Mucosa of rectum (tissue), 2 donors: Measurements from ENCODE around the gene MSI2.

Experiments
- H3K27ac ChIP-seq, 2 donors: one replicate each; pipeline ENCODE4 v1.7.0; 2013; ENCODE audit warnings: inconsistent platforms in 2 of 2, low read depth in 2 of 2, low read length in 2 of 2
- H3K27me3 ChIP-seq, 2 donors: one replicate each; pipeline ENCODE4 v1.7.0; 2013; ENCODE audit warnings: low read length in 2 of 2; ENCODE audit not compliant: control insufficient read depth in 2 of 2, insufficient read depth in 2 of 2
- H3K36me3 ChIP-seq, 2 donors: one replicate each; pipeline ENCODE4 v1.7.0; 2013; ENCODE audit warnings: low read length in 2 of 2; ENCODE audit not compliant: control insufficient read depth in 2 of 2, insufficient read depth in 2 of 2
- H3K4me1 ChIP-seq, 2 donors: one replicate each; pipeline ENCODE4 v1.7.0; 2013; ENCODE audit warnings: low read length in 2 of 2, mild to moderate bottlenecking in 1 of 2; ENCODE audit not compliant: control insufficient read depth in 2 of 2, insufficient read depth in 2 of 2
- H3K4me3 ChIP-seq, 2 donors: one replicate each; pipeline ENCODE4 v1.7.0; 2013; ENCODE audit warnings: low read length in 2 of 2
- H3K9ac ChIP-seq, 2 donors: one replicate each; pipeline ENCODE4 v1.7.0; 2013; ENCODE audit warnings: low read length in 2 of 2, low read depth in 1 of 2, mild to moderate bottlenecking in 1 of 2
- H3K9me3 ChIP-seq, 2 donors: one replicate each; pipeline ENCODE4 v1.7.0; 2013; ENCODE audit warnings: low read length in 2 of 2; ENCODE audit not compliant: control insufficient read depth in 2 of 2
- donor health status: healthy.
- donor health status: Normal muscosa, but diverticular disease.

Gene MSI2

DNA sequence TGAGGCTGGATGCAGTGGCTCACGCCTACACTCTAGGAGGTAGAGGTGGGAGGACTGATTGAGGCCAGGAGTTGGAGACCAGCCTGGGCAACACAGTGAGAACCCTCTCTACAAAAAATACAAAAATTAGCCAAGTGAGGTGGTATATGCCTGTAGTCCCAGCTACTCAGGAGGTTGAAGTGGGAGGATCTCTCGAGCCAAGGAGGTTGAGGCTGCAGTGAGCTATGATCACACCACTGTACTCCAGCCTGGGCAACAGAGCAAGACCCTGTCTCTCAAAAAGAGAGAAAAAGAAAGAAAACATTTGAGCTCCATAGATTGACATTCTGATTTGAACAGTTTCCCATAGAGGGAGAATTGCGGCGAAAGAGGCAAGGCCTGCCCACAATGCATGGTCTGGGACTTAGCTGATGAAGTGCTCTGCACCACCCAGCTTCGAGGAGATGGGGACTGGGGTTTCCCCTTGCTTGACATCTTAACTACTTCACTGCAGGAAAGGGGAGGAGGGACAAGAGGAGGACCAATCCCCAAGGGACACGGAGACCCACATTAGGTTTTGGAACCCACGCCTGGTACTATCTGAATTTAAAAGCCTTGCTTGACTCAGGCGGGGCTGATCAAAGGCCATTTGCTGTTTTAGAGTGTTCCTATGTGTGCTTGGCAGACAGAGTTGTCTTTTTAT, 21.7 kb downstream of the MSI2 start:
- H3K4me3 ChIP-seq: no peak overlapping the region

DNA sequence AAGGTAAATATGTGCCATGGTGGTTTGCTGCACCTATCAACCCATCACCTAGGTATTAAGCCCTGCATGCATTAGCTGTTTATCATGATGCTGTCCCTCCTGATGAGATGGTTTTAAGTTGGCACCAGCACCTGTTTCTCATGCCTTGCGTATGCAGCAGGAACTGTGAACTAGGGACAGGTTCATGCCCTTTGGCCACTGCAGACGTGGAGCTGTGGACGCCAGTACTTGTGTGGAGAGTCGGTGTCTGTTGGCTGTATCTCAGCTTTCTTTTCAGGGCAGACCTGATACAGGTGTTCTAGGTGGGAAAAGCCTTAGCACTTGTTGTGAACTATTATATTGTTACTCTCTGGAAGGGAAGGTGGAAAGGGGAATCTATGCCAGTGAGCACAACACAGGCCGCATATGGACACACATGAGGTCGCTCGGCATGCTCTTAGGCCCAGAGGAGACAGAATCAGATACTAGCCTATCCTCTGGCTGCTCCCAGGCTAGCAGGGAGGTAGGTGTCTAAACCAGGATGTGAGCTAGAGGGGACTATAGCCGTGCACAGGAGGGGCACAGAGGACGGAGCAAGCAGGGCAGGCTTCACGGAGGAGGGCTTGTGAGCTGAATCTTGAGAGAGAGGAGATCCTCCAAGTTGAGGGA, 22.5 kb downstream of the MSI2 start:
- Histone ChIP-seq H3K27ac (no peak overlapping the region), H3K27me3 (no peaks in the 10 kb centered on the region), H3K4me1 (no peaks in the 10 kb centered on the region), H3K9ac (no peak overlapping the region), H3K36me3 (peaks cover 6 to 11% of the 10 kb centered on the region in 2 donors), H3K4me3 (no peak overlapping the region), H3K9me3 (no peaks in the 10 kb centered on the region)

More for the DNA sequence above, 21.7 kb downstream of the MSI2 start:
- Histone ChIP-seq H3K27ac (no peak overlapping the region), H3K4me1 (no peaks in the 10 kb centered on the region), H3K9ac (no peak overlapping the region), H3K9me3 (no peaks in the 10 kb centered on the region), H3K36me3 (peaks cover 6 to 16% of the 10 kb centered on the region in 2 donors), H3K27me3 (no peaks in the 10 kb centered on the region)

DNA sequence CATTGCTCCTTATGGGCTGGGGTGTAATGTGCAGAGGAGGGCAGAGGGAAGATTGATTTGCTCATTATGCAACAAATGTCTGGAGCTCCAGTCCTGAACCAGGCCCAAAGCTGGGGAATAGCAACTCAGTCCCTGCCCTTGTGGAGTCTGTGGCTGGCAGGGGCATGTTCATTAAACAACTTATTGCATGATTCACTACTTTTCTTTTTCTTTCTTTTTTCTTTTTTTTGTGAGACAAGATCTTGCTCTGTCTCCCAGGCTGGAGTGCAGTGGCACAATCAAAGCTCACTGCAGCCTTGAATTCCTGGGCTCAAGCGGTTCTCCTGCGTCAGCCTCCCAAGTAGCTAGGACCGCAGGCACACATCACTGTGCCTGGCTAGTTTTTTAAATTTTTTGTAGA, 23.1 kb downstream of the MSI2 start:
- Histone ChIP-seq H3K4me1 (no peaks in the 10 kb centered on the region), H3K27me3 (no peaks in the 10 kb centered on the region), H3K4me3 (no peak overlapping the region), H3K27ac (no peak overlapping the region), H3K36me3 (peaks cover 5 to 6% of the 10 kb centered on the region in 2 donors), H3K9me3 (no peaks in the 10 kb centered on the region), H3K9ac (no peak overlapping the region)

DNA sequence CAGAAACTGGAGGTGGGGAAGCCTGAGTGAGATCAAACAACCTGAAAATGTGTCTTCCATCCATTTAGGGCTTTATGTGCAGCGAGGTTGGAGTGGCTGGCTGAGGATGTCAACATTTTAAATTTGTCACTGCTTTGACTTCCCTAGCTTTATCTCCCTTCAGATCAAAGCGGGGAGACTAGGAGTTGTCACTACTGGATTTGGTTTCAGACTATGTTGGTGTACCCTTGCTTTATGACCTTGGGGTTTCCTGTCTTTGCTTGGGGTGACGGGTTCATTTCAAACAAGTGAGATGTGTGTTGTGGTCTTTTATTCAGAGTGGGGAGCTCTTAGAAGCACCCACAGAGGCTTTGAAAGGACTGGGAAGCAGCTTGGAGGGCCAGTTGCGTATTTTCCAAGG, 25.6 kb downstream of the MSI2 start:
- H3K9ac ChIP-seq: no peak overlapping the region
- H3K4me1 ChIP-seq: peaks cover 0 to 3% of the 10 kb centered on the region in 2 donors
- H3K9me3 ChIP-seq: no peaks in the 10 kb centered on the region
- no peaks in the 10 kb centered on the region for H3K27me3 ChIP-seq
- H3K27ac ChIP-seq: no peak overlapping the region
- peaks cover 2 to 6% of the 10 kb centered on the region in 2 donors for H3K36me3 ChIP-seq
- H3K4me3 ChIP-seq: no peak overlapping the region

DNA sequence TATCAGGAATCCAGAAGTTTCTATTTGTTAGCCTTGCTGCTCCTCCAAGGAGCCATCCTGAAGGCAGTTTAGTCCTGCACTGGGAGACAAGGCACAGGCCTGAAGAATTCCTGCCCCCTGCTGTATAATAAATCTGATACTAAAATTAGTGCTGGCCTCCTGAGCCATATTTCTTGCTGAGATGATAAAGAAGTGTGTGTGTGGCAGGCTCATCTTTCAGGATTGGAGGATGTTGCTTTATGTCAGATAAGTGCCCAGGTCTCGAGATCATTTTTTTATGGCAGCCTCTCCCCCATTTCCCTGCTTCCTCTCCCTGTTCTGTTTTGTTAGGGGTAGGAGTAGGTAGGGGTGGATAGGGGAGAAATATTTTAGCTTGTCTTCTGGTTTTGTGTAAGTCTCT, 26.0 kb downstream of the MSI2 start:
- Histone ChIP-seq H3K9me3 (no peaks in the 10 kb centered on the region), H3K36me3 (peaks cover 2 to 6% of the 10 kb centered on the region in 2 donors), H3K9ac (no peak overlapping the region), H3K4me3 (no peak overlapping the region), H3K4me1 (peaks cover 0 to 3% of the 10 kb centered on the region in 2 donors), H3K27me3 (no peaks in the 10 kb centered on the region), H3K27ac (no peak overlapping the region)

DNA sequence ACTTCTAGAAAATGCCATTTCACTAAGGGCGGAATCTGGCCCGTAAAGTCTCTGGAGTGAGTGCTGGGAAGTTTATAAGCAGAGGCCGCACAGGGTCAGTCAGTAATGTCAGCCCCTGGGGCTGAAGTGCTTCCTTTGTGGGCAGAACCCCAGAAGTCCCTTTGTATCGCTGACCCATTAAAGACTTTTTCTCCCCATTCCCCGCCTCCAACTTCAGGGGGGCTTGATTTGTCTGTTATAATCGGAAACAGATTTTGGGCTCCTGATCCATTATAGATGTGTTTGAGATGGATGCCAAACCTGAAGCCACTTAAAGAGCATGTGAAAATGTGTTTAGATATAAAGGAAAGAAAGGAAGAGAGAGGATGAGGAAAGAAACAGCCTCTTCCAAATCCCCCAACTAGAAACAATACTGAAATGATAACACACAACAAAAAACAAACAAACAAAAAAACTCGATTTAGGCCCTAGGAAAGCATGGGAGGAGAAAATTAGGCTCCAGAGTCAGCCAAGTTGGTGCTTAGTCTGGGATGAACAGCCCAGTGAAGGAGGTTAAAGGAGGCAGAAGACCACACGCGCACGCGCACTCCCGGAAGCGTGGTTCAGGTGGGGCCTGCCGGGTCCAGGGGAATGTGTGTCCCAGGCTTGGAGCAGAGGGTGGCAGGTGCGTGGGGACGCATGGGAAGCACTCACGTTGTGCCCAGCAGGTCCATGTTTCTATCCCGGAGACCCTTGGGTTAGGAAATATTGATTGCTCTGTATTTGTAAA, 27.1 kb downstream of the MSI2 start:
- peaks cover 0 to 3% of the 10 kb centered on the region in 2 donors for H3K4me1 ChIP-seq
- H3K4me3 ChIP-seq: no peak overlapping the region
- H3K36me3 ChIP-seq: peaks cover 2 to 6% of the 10 kb centered on the region in 2 donors
- no peaks in the 10 kb centered on the region for H3K27me3 ChIP-seq
- H3K9ac ChIP-seq: no peak overlapping the region
- H3K9me3 ChIP-seq: no peaks in the 10 kb centered on the region
- H3K27ac ChIP-seq: no peak overlapping the region

DNA sequence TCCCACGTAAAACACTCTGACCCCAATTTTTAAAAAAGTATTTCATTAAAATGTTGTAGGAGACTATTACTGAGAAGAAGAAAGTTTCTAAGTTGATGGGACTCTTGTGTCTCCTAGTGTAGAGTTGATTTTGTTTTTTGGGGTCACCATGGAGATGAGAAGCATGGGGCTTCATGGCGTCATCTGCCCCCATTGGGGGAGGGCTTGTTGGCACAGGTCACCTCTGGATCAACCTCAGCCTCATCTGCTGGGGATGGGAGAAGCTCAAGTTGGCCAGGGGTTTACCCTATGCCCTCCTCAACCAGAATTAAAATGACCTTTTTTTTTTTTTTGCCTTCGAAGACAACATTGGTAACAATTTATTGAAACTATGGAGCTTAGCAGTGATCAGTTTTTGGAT, 28.3 kb downstream of the MSI2 start:
- Histone ChIP-seq H3K4me3 (no peak overlapping the region), H3K4me1 (peaks cover 0 to 8% of the 10 kb centered on the region in 2 donors), H3K27me3 (no peaks in the 10 kb centered on the region), H3K9ac (no peak overlapping the region), H3K9me3 (no peaks in the 10 kb centered on the region), H3K27ac (no peak overlapping the region), H3K36me3 (peaks cover 0 to 3% of the 10 kb centered on the region in 2 donors)

DNA sequence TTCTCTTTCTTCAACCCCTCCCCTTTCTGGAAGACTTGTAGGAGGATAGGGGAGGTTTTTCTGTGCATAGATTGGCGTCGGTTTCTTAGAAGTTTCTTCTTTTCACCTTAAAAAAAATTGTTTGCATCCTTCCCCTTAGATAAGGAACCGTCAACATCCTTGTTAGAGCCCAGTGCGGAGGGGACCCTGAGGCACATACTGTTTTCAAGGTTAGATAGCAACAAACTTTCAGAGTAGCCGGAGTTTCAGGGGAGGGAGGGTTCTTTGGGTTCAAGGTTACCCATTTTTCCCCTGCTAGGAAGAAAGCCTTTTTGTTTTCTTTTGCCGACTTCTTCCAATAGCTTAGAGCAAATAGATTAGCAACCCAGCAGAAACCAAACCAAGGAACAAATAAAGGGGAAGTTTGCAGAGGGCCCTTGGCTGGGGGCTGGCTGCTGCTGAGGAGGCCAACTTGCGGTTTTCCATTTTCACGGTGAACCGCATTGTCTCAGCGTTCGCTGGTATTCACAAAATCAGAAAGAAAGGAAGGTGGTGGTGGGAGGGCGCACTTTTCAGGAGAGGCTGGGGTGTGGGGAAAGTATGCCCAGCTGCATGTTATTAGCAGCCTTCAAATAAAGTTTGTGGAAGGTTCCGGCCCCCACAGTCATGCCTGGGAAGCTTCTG, 28.8 kb downstream of the MSI2 start:
- H3K4me3 ChIP-seq: no peak overlapping the region
- no peak overlapping the region for H3K9ac ChIP-seq
- peaks cover 0 to 8% of the 10 kb centered on the region in 2 donors for H3K4me1 ChIP-seq
- H3K9me3 ChIP-seq: no peaks in the 10 kb centered on the region
- H3K27me3 ChIP-seq: no peaks in the 10 kb centered on the region
- peaks cover 0 to 3% of the 10 kb centered on the region in 2 donors for H3K36me3 ChIP-seq
- no peak overlapping the region for H3K27ac ChIP-seq

DNA sequence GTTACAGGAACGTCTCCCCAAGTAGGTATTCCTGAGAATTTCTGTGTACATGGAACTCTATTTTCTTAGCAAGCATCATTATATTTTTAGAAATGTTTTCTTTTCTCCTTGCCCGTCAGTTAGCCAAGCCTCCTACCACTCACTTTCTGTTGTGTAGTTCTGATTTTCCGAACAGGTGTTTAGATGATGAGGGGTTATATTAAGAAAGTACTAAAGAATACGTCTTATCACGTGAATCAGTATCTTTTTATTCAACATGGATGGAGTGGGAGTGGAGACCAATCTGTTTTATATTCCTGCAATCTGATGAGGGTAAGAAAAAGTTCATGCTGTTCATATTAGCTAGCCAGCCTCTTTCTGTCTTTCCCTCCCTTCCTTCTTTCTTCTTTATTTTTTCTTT, 29.4 kb downstream of the MSI2 start:
- Histone ChIP-seq H3K27ac (no peak overlapping the region), H3K27me3 (no peaks in the 10 kb centered on the region), H3K9me3 (no peaks in the 10 kb centered on the region), H3K4me1 (peaks cover 0 to 8% of the 10 kb centered on the region in 2 donors), H3K4me3 (no peak overlapping the region), H3K36me3 (peaks cover 0 to 3% of the 10 kb centered on the region in 2 donors), H3K9ac (no peak overlapping the region)
